GM19035 (cell line): ENCODE results near the gene SFTPB.
"Not testable (repeated sequence)": the region's sequence is repeated elsewhere in the genome, so short reads cannot be mapped to it uniquely, and the experiment has no call there.

Experiments used
- ATAC-seq: cut with Tn5 transposase; IDR thresholded peaks from one replicate; pipeline ENCODE4 v1.9.1; 2021; ENCODE audit not compliant: unreplicated experiment

Gene SFTPB

DNA sequence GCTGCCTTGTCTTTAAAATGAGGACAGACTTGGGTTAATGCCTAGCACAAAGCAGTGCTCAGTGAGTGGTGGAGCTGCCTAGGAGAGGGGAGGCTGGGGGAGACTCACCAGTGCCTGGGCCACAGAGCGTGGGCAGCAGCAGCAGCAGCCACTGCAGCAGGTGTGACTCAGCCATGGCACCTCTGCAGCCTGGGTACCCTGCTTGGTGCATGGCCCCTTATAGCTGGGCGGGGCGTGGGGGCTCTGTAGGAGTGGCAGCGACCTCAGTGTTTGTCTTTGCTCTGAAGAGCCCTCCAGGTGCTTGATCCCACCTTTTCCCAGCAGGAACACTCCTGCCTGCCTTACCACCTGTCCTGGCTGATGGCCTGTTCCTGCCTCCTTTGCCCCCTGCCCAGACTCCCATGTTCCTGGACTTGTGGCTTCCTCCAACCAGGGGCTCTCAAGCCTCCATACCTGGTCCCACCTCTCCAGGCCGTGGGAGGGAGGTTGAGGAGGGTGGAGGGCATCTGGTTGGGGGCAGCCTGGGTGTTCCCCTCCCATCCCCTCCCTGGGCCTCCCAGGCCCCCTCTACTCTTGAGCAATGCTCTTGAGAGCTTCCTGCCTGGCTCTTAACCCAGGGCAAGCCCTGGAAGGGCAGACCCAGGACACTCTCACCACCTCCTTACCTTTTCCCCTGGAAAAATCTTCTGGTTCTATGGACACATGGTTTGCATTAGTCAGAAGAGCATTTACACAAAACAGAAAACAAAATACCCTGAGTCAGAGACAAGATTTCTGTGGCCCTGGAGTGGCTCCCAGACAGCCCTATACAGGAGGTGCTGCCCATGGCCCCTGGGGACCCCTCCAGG, at the start of gene SFTPB:
TSS of gene SFTPB (minus strand) at position 191 of the 848 bp plus-strand sequence. CDS start at position 175, 16 bp downstream.
- no peak for ATAC-seq

DNA sequence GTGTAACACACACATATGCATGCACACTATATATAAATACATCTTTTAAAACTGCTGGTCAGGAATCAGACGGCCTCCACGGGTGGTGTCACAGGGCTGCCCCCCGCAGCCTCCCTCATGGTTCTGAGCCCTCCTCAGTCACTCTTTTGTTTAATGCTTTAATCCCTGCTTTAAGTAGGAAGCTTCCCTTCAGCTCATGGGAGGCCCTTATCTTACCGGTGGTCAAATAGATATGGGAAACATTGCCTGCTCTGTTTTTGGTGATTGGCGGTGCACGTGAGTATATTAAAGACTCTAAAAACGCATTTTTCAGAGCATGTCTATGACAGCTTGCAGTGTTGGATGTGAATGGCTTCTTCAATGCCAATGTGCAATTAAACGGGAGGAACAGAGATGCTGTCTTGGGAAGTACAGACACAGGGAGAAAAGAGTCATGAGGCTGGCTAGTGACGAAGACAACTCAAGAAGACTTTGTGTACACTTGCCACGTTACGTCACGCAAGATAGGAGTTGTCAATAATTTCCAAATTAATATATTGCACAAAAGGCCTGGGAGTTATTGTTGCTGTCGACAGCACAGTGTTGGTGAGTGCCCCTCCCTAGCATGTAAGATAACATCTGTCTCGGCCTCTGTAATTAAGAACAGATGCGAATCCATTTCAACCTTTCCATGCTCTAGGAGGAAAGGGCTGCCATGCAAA, 49.5 kb upstream of the SFTPB start:
- ATAC-seq = no peak

DNA sequence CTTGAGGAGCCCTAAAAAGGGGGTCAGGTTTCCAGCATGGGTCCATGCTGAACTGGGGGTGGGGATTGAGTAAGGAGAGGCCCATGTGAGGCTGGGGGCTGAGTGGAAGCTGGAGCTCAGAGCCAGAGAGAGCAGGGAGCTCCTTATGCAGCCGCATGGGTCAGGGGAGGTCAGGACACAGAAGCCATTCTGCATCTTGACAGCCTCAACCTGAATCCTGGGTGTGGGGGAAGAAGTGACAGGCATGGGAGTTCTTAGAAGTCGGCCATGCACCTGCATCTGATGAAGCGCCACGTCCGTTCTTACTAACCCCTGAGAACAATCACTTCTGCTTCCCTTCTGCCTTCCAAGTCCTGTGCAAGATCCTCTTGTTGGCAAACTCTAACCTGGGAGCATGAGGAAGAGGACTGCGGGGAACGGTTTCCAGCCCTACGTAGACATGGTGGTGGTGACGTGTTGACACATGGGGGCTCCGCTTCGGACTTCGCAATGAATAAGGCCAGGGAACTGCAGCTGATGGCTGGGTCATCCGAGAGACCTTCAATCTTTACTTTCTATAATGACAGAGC, 48.4 kb upstream of the SFTPB start:
- ATAC-seq = no peak

DNA sequence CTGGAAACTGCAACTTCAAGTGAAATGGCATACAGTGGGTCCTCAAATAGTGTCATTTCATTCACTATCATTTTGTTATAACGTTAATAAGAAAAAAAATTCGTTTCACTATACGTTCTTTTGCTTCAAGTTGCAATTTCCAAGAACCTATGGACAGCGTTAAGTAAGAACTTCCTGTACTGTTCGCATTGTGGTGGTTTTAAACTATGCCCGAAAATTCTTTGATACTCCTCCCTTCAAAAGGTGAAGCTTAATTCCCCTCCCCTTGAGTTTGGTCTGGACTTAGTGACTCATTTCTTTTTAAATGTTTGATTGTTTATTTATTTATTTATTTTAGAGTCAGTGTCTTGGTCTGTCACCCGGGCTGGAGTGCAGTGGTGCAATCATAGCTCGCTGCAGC, 46.8 kb upstream of the SFTPB start:
- ATAC-seq = no peak

DNA sequence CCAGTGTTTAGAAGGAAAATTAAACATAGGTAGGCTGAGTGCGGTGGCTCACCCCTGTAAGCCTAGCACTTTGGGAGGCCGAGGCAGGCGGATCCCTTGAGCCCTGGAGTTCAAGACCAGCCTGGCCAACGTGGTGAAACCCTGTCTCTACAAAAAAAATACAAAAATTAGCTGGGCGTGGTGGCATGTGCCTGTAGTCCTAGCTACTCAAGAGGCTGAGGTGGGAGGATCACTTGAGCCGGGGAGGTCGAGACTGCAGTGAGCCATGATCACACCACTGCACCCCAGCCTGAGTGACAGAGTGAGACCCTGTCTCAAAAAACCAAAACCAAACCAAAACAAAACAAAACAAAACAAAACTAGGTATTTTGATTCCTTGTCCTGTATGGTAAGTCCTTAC, 46.4 kb upstream of the SFTPB start:
- not testable (repeated sequence) for ATAC-seq

DNA sequence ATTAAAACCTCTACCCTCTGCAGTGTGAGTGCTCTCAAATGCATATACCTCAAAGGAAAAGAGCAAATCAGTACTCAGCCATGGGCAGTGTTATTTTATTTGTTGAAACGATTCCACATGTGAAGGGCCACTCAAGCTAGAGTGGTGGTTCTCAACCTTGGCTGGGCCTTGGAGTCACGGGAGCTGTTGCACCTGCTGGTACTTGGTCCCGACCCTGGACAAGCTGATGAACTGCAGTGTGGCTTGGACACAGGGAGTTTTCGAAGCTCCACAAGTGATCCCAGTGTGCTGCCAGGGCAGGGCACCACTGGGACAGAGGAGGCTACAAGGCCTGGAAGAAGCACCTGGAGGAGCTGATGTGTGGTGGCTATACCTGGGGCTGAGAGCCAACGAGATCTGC, 45.8 kb upstream of the SFTPB start:
- no peak for ATAC-seq

DNA sequence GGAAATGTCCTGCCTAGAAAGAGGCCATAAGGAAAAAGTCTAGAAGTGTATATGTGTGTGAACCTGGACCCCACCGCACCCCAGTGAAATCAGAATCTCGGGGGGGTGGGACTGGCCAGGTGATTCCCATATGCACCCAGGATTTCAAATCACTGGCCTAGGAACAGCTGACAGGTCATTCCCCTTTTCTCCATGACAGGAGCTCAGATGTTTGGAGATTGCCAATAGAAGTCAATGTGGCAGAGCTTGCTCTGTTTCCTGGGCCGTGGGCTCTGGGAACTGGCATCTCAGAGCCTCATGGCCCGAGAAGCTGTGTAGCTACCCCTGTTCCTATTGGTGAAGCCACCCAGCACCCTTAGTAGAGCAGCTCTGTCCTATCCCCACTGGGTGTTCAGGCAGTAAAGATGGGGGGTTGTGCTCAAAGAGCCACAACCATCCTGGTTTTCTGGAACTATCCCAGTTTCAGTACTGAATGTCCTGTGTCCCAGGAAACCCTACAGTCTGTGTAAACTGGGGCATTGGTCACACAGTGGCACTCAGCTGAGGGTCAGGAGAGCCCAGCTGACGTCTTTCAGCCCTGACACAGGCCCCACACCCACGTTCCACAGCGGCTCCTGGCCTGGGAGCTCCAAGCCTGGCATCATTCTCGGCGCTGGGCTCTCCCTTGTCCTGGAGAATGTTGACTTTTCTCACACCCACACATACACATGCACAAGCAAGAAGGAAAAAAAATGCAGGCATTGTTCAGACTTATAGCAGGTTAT, 45.0 kb upstream of the SFTPB start:
- ATAC-seq = no peak

DNA sequence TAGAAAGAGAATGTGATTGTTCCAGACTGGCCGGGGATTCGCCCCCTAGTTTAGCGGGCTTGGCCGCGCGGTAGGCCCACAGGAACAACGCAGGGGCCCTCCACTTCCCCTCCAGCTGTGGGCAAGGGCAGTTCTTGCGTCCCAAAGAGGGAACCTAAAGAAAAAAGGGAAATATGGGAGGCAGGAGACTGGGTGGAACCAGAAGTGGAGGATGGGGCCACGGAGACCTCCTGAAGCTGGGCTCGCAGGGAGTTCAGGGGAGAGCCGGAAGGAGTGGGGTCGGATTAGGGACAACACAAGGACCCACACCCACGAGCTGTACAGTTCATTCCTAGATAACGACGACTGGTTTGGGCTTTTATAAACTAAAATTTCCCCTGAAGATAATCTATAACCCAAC, 44.3 kb upstream of the SFTPB start:
- no peak for ATAC-seq

- ATAC-seq = no peak
Measured at GRCh38 chr2:85711578-85712060, 43.6 kb upstream of the SFTPB start.

GRCh38 chr2:85710687-85711577, 42.9 kb upstream of the SFTPB start:
- ATAC-seq = no peak

DNA sequence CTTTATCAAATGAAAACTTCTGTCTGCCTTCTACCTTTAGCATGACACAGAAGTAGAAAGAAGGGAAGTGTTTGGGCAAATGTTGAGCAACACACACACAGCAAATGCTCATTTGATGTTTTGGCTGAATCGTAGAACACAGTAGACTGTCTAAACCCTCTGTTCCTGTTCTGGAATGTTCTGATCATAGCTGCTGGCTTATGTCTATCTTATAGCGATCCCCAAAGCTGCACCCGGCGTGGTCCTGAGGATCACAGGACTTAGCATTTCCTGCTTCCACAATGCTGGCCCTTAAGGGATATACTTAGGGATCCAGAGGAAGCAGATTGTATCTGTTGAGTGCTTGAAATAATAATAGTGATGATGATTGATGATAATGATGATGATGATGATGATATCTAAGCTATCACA, 41.4 kb upstream of the SFTPB start:
- ATAC-seq = no peak

DNA sequence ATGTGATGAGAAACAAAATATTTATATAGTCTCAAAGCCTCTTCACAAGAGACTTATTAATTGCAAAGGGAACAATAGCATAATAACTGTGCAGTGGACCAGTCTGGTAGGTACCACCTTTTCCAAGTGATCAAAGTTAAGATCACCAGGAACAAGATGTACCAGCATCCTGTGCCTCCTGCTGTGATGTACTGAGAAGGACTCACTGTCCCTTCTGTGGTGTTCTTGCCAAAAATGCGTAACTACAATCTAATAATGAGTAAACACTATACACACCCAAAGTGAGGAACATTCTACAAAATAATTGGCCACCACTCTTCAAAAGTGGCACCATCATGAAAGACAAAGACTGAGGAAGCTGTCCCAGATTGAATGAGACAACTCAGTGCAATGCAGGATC, 40.6 kb upstream of the SFTPB start:
- ATAC-seq = no peak

DNA sequence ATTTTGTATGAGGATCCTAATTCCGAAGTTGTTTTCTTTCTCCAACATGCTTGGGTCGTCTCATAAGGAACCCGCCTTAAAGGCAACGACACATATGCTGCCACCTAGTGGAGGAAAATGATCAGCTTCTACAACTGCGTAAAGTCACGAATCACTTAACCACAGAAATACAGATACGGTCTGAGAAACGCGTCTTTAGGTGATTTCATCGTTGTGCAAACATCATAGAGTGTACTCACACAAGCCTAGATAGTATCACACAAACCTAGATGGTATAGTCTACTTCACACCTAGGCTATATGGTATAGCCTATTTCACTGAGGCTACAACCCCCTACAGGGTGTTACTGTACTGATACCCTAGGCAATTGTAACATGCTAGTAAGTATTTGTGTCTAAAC, 39.3 kb upstream of the SFTPB start:
- peak; percentile 53 for ATAC-seq

DNA sequence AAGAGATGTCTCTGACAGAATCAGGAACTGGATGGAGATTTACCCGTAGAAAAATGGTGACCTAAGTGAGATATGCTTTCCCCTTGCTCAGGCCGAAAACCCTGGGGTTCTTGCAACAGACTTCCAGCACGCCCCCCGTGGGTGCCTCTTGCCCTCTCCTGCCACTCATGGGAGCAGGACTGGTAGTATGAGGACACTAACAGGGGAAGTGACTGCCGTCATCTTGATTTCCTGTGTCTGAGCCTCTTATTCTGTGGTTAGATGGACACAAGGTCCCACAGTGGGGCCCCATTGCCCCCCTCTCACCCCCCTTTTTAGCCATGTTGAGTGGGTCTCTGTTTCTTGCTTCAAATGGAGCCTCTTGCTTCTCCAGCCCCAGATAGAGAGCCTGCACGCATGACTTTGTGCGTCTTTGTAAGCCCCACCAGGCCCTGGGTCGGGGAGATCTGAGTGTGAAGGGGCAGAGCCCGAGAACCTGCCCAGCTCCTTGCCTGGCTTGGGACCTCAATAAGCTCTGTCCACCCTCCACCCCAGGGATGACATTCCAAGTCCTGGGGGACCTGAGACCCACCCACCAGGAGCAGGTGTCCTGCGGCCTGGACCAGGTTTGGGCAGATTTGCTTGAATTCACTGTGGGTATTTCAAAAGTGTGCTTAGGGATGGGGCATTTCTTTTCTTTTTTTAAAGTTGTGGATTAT, 38.7 kb upstream of the SFTPB start:
- no peak for ATAC-seq

- ATAC-seq = no peak
Measured at GRCh38 chr2:85706063-85706462, 38.1 kb upstream of the SFTPB start.

GRCh38 chr2:85705680-85706039, 37.7 kb upstream of the SFTPB start:
- ATAC-seq = no peak

DNA sequence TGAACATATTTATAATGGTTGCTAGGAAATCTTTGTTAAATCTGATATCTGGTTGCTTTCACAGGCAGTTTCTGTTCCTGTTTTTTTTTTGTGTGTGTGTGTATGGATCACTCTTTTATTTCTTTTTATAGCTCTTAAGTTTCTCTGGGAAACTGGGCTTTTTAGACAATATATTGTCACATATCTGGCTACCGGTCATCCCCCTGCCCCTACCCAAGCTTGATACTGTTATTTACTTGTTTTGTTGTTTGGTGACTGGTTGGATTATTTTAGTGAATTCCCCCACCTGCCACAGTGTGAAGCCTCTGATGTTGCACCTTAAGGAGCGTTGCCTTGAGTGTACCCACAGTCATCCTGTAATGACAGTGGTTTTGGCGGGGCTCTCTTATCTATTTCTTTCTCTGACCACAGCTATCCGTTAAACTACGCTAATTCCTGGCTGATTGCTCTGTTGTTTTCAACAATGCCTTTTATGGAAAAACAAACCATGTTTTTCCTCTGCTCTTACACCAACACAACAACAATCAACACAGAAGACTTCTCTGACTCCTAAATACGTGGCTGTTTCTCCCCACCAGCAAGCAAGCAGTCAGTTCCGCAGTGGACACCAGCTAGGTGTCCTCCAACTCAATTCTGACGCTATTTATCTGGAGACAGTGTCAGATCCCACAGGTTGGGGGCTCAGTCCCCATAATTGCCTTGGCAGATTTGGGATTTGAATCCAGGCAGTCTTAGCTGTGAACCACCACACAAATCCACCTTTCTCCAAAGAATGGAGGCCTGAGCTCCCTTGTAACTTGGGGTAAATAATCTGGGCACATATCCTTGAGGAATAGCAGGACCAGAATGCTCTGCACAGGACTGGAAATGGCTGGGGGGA, 37.0 kb upstream of the SFTPB start:
- ATAC-seq = peak; percentile 57

DNA sequence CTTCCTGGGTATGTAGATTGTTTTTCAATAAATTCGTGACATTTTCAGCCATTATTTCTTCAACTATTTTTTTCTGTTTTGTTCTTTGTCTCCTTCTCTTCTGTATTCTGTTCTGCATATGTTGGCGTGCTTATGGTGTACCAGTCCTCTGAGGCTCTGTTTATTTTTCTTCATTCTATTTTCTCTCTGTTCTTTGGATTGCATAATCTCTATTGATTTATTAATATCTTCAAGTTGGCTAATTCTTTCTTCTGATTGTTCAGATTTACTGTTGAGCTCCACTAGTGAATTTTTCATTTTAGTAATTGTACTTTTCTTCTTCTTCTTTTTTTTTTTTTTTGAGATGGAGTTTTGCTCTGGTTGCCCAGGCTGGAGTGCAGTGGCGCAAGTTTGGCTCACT, 36.0 kb upstream of the SFTPB start:
- ATAC-seq = no peak

GRCh38 chr2:85703329-85703728, 35.3 kb upstream of the SFTPB start:
- ATAC-seq = no peak
